Activated CD4-positive, alpha-beta T cell treated with anti-CD3 and anti-CD28 coated beads, Interleukin-2, amount 50 U/mL, for 16 hours (primary cell): Measurements from ENCODE around the gene PGBD5.

Source experiments
- DNase-seq: peaks from one replicate; pipeline ENCODE4 v3.0.0-alpha.2; 2020

The PGBD5 gene

GRCh38 chr1:230299191-230300006, 126.7 kb downstream of the PGBD5 start:
- no peak for DNase-seq

DNA sequence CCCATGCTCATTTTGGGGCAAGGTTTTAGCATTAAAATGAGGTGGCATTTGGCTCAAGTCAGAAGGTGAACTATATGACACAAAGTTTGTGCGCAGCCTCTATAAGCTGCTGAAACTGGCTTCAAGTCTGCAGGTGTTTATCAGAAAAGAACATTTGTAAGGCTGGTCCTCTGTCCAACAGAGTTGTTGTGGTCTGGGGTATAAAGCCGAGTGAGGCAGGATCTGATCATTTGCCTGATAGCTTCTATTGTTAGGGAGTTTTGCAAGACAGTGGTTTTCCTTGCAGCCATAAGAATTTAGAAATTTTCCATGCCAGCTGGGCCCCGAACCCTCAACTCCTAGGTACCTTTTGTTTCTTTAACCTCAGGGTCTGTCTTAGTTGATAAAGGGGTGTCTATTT, 130.8 kb downstream of the PGBD5 start:
- no peak for DNase-seq

GRCh38 chr1:230293390-230293700, 132.8 kb downstream of the PGBD5 start:
- DNase-seq = no peak

DNA sequence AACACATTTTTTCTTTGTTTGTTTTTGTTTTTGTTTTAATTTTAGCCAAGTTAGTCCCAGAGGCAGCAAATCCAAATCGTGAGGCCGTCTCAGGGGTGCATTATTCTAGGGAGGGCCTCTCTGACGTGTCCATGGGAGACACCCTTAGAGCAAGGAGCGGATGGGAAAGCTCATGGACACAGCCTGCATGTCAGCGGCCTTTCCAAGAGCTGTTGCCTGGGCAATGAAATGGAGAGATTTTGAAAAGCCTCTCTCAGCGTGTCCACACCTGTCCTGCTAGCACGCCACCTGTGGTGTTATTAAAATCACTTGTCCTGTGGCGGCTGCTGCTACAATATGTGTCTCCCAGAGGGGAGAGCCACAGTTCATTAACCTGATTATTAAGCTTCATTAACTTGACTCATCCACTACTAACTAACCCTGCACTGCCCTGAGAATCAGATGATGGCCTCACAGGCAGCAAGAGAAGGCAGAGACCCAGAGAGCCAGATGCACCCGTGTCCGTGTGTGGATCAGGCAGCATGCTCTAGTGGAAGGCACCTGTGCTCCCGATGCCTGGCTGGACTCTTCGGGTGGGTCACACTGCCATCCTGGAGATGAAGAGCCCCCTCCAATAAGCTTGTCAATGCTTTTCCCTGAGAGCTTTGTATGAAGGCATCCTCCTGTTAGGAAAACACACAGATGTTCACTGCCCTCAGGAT, 133.3 kb downstream of the PGBD5 start:
- no peak for DNase-seq

DNA sequence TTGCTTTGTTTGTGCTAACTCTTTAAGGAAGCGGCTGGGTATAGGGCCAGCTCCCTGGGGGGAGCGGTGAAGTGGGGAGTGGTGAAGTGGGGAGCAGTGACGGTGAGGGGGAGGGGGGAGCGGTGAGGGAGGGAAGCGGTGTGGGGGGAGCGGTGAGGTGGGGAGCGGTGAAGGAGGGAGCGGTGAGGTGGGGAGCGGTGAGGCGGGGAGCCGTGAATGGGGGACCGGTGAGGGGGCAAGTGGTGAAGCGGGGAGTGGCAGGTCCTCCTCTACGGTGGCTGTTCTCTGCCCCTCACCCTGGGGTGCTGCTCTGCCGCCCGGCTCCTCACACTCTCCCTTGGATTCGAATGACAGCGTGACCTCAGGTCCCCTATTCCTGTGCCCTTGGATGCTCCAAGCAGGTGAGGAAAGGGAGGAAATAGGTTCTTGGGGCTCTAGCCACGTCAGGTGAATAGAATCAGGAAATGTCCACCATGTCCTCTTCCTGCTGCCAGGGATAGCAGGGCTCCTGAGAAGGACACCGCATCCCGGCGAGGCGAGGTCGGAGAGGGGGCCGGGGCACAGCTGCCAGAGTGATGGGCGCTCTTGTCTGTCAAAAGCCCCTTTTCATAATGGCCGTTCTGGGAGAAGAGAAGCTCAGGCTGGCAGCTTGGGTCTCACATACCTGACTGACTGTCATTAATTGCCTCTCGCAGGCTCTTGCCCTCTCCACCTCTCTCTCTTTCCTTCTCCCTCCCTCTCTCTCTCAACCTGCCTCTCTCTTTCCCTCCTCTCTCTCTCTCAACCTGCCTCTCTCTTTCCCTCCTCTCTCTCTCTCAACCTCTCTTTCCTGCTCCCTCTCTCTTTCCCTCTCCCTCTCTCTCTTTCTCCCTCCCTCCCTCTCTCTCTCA, 134.2 kb downstream of the PGBD5 start:
- no peak for DNase-seq

DNA sequence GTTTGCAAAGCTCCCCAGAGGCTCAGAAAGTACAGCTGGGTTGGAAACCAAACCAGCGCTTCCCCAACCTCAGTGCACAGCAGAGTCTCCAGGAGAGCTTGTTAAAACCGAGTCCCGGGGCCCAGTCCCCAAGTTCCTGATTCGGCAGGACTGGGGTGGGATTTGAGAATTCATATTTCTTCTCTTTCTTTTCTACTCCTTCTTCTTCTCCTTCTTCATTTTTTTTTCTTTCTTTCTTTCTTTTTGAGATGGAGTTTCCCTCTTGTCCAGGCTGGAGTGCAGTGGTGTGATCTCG, 136.8 kb downstream of the PGBD5 start:
- no peak for DNase-seq

DNA sequence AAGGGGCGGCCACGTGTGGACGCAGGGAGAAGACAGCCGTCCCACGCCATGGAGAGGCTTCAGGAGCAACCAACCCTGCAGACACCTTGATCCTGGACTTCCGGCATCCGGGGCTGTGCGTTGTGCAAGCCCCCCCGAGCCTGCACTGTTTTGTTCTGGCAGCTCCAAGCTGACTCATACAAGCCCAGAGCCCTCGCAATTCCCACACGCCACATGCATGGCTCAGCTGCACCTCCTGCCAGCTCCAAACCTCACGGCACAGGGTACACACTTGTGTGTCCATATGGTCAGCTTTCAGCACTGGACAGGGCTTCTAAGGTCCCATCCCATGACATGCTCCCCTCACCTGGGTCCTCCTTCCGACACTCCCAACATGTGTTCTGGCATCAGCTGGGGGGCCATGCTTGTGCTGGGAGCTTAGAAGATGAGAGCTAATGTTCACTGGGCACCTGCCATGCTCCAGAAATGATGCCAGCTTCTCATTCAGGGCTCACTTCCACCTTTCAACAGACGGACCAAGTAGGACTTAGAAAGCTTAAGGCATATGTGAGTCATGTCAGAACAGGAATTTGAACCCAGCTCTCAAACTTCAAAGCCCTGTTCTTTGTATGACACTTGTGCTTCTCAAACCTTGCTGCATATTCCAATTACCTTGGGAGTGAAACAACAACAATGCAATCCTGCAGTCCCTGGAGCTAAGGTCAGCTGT, 137.3 kb downstream of the PGBD5 start:
- DNase-seq = no peak

- DNase-seq = no peak
Measured at GRCh38 chr1:230287674-230288315, 138.3 kb downstream of the PGBD5 start.

GRCh38 chr1:230286890-230287269, 139.3 kb downstream of the PGBD5 start:
- DNase-seq = no peak

DNA sequence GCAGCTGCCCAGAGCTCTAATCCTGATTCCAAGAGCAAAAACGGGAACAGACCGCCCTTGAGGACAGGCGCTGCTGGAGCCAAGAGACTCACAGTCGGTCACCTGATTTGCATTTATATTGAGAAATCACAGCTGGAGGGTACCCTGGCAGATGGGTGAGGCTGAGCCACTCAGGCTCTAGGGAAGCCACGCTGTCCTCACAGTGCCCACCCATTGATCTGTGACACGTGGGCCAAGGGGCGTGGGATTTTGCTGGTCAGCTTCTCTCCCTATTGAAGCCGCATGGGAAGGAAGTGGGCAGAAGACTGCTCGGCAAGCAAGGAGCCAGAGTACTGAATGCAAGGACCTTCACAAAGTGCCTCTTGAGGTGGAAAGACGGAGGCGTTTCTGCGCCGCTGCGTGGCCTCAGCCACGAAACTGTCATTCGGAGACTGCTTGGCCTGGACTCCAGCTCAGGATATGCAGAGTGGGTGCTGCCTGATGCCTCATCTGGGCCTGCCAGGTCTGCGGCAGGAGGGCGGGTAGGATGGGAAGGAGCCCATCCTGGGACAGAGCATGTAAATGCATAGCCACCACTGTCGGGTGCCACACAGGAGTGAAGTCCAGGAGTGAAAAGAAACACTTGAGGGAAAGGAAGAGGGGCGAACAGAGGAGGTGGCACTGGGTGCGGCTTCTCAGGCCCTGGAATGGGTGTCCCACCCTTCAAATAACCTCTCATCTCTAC, 139.8 kb downstream of the PGBD5 start:
- no peak for DNase-seq

GRCh38 chr1:230285351-230285750, 140.8 kb downstream of the PGBD5 start:
- no peak for DNase-seq

DNA sequence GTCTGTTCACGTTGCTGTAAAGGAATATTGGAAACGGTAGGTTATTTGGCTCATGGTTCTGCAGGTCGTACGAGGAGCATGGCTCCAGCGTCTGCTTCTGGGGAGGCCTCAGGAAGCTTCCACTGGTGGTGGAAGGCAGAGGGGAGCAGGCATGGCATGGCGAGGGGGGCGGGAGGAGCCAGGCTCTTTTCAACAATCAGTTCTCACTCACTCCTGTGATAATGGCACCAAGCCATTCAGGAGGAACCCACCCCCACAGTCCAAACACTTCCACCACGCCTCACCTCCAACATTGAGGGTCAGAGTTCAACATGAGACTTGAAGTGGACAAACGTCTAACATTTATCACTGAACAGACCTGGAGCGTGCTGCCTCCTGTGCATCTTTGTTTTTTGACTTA, 141.2 kb downstream of the PGBD5 start:
- DNase-seq = no peak

GRCh38 chr1:230283678-230284077, 142.5 kb downstream of the PGBD5 start:
- DNase-seq = no peak

DNA sequence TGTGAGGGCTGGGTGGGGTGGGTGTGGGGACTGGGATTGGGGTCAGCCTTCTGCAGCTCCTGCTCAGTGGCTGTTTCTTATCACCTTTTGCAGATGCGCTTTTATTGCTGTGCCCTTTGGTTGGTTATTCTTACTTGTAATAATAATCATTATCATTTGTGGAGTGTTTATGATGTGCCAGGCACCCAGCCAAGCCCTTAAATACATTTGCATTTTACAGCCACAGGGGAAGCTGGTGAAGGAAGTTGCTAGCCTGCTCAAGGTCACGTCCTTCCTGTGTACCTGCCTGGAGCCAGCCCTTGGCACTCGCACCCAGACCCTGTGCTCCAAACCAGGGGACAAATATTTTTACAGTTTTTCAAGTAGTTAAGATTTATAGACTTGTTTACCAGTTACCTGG, 144.0 kb downstream of the PGBD5 start:
- DNase-seq = no peak

DNA sequence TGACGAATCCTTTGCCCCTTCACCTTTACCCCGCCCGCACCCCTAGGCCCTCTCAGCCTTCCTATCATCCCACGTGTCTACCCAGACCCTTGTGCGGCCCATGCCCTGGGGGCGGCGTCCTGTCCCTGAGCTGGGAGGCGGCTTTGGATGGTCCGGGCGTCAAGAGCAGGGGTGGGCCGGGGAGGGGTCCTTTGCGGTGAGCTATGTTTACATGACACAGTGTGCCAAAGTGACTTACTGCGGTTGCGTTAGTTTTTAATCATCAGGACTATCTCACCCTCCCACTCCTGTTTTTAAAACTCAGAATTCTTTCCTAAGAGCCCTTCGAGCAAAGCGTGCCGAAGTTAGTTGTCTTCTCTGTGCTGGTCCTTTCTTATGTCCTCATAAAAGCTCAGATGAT, 144.6 kb downstream of the PGBD5 start:
- DNase-seq = no peak

- no peak for DNase-seq
Measured at GRCh38 chr1:230280906-230281413, 145.2 kb downstream of the PGBD5 start.

DNA sequence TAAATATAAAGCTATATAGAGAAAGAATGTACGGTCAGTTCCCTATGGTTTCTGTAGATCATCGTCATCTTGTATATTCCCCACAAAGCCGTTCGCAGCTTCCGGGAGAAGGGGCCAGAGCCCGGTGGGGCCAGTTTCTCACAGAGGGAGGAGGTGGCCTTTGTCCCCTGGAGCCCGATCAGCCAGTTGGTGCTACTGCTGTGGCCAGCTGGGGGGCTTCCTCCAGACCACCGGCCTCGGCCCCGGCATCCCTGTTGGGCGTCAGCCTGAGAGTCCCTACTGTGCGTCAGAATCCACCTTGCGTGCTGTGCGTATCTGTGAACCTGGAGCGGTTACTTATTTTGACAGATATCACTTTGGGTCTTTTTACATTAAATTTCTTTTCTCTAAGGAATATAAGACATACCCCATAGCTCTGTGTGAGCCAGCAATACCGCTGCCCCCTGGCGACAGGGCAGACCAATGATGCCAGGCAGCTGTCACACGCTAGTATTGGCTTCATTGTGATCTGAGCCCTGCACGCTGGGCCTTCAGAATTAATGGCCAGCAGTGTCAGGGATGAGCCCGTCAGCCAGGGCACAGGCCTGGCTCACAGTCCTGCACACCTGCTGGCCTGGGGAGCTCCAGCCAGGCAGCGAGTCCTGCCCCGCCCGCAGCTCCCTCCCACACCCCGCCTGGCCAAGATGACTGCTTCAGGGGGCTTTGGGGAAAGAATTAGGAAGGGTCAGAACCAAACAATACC, 145.9 kb downstream of the PGBD5 start:
- no peak for DNase-seq

DNA sequence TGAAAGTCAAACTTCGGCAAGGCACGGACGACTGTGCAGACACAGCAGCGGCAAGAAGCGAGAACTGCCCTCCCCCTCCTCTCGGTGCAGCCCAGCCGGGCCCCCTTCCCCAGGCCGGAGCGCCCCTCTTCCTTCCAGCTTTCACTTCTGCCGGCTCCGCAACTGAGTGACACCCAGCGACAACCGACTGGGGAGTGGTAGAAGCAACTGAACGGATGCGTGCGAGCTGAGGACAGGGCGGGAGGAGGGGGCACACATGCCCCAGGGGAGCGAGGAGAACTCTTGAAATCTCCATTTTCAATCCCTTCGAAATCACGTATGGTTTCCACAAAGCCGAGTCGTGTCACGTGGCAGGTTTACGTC, 146.6 kb downstream of the PGBD5 start:
- DNase-seq = no peak

DNA sequence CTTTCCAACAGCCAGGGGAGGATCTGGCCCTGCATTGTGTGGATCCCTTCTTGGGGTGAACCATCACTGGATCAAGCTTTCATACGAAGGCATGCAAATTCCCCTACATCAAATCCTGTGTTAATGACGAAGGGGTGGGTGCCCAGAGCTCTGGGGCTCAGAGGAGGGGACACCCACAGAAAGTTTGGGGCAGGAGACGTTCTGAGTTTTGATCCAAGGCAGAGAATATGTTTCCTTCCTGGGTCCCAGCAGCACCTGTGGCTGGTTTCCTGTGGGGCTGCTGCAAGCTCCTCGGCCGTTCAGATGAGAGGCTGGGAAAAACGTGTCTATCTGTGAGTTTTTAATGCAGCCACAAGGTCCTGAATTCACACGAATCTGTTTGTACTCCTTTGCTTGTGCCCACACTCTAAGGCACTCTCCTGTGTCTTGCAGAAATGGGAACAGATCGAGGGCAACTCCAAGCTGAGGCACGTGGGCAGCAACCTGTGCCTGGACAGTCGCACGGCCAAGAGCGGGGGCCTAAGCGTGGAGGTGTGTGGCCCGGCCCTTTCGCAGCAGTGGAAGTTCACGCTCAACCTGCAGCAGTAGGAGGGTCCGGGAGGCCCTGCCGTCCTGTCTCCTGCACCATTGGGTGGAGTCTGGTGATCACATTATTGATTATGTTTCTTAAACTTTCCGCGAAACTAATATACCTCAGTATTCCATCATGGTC, 147.1 kb downstream of the PGBD5 start:
- DNase-seq = no peak

GRCh38 chr1:230278376-230278775, 147.8 kb downstream of the PGBD5 start:
- no peak for DNase-seq
